GM12801 (cell line): ENCODE data around the gene CCDC70.

Source experiments
- CTCF ChIP-seq: IDR thresholded peaks from one replicate; pipeline ENCODE4 v1.5.1; 2011; ENCODE audit warnings: control low read depth; ENCODE audit not compliant: insufficient read length; ENCODE audit errors: extremely low read depth

The CCDC70 gene

GRCh38 chr13:51913421-51914136 lies 51.8 kb downstream of the CCDC70 start:
- TF ChIP-seq CTCF: no peak

- TF ChIP-seq CTCF: no peak
Measured at GRCh38 chr13:51914137-51914493, 52.3 kb downstream of the CCDC70 start.
